Dermis blood vessel endothelial cell (primary cell): ENCODE results near the gene OR51B4. TPM values are rescaled to one million over a fixed set of nuclear protein-coding genes. Genes with fewer than 3 reads are reported as not detected.
"Not testable (repeated sequence)": the region's sequence is repeated elsewhere in the genome, so short reads cannot be mapped to it uniquely, and the experiment has no call there.

Experiments used
- DNase-seq: peaks from one replicate; pipeline ENCODE4 v3.0.0; 2010
- total RNA-seq: library from RNA; depleted of rRNA; stranded (reverse); fragments of >200 nt; gene quantifications from 2 replicates; pipeline ENCODE4 v1.2.3, GENCODE V29; 2014

OR51B4 gene
- total RNA-seq, 1 donor from 2014 or later = not detected

DNA sequence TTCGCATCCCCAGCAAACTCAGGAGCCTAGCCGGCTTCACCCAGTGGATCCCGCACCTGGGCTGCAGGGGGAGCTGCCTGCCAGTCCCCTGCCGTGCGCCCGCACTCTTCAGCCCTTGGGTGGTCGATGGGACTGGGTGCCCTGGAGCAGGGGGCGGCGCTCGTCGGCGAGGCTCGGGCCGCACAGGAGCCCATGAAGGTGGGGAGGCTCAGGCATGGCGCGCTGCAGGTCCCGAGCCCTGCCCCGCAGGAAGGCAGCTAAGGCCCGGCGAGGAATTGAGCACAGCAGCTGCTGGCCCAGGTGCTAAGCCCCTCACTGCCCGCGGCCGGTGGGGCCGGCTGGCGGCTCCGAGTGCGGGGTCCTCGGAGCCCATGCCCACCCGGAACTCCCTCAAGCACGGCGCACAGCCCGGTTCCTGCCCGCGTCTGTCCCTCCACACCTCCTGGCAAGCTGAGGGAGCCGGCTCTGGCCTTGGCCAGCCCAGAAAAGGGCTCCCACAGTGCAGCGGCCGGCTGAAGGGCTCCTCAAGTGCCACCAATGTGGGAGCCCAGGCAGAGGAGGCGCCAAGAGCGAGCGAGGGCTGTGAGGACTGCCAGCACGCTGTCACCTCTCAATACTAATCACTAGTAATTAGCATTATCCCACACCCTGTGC, 7.3 kb downstream of the OR51B4 start:
- DNase-seq = not testable (repeated sequence)

DNA sequence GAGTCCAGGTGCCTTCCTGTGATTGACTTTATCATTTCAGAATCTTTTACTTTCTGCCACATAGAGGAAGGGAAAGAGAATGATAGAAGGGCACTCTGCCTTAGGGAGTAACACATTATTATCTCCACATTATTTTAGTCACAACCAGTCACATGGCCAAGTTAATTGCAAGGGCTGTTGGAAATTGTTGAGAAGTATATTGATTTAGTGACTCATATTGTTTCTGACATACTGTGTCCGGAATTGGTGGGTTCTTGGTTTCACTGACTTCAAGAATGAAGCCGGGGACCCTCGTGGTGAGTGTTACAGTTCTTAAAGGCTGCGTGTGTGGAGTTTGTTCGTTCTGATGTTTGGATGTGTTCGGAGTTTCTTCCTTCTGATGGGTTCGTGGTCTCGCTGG, 8.7 kb downstream of the OR51B4 start:
- no peak for DNase-seq

DNA sequence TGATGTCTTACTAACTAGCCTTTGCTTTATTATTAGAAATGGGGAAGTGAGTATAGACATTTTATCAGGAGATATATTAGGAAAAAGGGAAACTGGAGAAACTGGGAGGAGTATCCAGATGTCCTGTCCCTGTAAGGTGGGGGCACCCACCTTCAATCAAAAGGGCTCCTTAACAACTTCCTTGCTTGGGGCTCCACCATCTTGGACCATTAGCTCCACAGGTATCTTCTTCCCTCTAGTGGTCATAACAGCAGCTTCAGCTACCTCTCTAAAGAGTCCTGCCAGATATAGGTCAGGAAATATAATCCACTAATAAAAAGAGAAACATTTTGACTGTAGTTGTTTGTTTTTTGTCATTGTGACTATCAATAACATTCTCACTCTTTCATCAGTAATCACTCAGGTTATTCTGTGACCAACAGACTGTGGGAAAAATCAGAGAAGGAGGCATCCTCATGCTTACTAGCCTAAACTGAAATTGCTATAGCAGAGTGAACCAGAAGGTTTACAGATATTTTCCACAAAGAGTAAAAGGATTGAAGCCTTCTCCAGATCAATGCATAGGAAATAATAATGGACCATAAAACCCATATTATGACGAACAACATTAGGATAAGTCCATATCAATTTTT, 10.4 kb downstream of the OR51B4 start:
- peak; percentile 26 for DNase-seq

DNA sequence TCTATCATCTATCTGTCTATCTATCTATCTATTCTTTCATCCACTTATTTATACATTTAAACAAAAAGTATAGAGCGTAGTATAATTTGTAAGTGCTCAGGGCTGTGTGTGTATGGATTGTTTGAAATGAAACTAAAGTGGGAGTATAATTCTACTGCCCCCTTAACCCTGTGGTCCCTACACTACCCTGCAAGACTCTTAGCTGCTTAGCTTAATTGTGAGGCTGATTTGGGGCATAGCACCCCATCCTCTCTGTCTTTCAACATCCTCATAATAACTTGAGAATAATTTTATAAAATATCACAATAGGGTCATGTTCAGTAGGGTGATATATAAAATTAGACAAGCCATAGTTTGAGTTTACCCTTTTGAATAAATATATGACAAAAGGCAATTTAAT, 11.6 kb downstream of the OR51B4 start:
- DNase-seq = no peak

DNA sequence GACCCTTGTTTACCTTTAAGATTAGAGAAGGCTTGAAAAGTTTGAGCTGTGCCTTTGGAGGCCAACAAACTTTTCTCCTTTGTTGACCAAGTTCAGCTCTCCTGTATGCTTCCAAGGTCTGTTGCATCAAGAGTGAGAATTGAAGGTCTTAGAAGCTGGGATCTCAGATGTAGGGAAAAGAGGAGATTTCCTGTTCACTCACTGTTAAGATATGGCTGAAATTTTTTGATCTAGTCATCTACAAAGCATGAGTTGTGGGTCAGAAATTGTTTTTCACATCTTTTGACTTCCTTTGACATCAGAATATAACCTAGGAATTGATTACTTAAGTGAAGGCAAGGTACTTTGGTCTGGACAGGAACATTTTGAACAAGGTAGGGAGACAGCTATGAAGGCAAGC, 12.1 kb downstream of the OR51B4 start:
- DNase-seq = no peak

DNA sequence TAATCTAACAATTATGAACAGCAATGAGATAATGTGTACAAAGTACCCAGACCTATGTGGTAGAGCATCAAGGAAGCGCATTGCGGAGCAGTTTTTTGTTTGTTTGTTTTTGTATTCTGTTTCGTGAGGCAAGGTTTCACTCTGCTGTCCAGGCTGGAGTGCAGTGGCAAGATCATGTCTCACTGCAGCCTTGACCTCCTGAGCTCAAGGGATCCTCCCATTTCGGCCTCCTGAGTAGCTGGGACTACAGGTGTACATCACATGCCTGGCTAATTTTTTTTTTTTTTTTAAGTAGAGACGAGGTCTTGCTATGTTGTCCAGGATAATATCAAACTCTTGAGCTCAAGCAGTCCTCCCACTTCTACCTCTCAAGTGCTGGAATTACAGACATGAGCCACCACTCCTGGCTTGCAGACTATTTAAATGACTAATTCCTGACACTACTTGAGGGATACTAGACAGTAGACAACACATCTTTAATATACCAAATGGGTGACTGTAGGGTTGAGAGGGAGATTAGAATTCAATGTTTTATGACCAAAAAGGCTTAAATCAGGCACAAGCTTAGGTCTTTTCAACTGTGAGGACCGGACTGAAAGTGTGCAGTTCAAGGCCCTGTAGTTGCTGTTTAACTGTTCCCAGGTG, 12.7 kb downstream of the OR51B4 start:
- DNase-seq = no peak

DNA sequence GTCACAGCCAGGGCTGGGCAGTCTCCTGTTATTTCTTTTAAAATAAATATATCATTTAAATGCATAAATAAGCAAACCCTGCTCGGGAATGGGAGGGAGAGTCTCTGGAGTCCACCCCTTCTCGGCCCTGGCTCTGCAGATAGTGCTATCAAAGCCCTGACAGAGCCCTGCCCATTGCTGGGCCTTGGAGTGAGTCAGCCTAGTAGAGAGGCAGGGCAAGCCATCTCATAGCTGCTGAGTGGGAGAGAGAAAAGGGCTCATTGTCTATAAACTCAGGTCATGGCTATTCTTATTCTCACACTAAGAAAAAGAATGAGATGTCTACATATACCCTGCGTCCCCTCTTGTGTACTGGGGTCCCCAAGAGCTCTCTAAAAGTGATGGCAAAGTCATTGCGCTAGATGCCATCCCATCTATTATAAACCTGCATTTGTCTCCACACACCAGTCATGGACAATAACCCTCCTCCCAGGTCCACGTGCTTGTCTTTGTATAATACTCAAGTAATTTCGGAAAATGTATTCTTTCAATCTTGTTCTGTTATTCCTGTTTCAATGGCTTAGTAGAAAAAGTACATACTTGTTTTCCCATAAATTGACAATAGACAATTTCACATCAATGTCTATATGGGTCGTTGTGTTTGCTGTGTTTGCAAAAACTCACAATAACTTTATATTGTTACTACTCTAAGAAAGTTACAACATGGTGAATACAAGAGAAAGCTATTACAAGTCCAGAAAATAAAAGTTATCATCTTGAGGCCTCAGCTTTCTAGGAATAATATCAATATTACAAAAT, 13.4 kb downstream of the OR51B4 start:
- no peak for DNase-seq

DNA sequence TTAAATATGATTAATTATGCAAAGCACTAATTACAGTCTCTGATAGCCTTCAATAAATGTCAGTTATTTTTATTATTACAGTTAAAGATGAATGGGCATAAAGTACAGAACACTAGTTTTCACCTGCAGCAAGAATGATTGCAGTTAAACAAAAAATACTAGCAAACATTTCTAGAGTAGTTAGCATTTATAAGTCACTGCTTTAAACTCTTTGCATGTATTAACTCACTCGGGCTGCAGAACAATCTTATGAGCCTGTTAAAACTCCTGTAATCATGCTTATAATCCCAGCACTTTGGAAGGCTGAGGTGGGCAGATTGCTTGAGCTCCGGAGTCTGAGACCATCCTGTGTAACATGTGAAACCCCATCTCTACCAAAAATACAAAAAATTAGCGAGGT, 14.8 kb downstream of the OR51B4 start:
- no peak for DNase-seq

DNA sequence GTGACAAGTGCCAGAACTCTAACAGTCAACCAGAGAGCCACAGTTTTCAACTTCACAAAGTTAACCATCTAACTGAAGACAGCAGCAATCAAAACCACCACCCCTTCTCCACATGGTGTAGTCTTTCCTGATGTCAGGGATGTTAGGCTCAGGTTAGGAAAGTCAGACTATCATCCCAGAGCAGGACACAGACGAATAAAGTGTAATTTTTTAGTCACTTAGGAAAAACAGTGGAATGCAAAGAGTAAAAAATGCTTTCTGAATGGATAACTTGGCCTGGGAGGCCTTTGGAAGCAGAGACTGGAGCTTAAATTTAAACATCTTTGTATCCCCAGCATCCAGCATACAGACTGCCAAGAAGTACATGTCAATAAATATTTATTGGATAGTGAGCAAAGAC, 15.4 kb downstream of the OR51B4 start:
- DNase-seq = no peak

DNA sequence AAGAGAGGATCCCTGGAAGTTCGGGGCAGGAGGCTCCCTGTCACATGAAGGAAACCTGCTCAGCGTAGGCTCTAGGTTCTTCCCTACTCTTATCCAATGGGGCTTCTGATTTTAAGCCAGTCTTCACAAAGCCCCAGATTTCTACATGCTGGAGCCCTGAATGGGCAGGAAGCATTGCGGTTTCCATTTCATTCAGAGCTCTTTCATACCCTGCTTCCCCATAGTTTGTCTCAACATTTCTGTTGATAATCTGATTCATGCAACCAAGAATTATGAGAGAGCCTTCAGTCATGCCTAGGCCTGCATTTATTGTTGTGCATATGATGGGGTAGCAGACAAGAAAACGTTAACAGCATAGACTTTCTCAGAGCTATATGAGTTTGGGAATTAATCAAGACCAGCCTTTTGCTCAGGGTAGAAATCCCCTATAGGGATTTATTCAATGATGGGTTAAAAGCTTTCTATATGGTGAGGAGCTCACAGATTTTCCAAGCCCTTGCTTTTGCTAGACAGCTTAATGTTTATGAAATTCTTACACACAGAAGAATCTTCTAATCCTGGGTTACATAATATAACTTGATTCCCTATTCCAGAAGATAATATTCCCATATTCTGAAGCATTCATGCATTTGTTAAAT, 15.9 kb downstream of the OR51B4 start:
- no peak for DNase-seq

DNA sequence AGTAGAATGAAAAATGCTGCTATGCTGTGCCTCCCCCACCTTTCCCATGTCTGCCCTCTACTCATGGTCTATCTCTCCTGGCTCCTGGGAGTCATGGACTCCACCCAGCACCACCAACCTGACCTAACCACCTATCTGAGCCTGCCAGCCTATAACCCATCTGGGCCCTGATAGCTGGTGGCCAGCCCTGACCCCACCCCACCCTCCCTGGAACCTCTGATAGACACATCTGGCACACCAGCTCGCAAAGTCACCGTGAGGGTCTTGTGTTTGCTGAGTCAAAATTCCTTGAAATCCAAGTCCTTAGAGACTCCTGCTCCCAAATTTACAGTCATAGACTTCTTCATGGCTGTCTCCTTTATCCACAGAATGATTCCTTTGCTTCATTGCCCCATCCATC, 17.1 kb downstream of the OR51B4 start:
- DNase-seq = no peak

DNA sequence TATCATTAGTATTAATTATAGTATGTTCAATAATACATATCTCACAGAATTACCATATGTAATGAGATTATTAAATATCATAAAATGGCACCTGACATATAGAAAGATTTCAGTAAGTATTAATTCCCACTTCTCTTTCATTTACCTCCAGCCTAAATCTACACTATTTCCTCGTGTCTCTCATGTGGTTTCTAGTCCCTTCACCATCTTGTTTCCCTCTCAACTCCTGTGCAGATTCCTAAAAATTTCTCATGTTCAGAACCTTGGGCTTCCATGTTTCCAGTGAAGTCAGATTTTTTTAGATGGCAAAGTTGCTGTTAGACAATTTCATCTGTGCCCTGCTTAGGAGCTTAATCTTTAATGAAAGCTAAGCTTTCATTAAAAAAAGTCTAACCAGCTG, 17.9 kb downstream of the OR51B4 start:
- DNase-seq = no peak

DNA sequence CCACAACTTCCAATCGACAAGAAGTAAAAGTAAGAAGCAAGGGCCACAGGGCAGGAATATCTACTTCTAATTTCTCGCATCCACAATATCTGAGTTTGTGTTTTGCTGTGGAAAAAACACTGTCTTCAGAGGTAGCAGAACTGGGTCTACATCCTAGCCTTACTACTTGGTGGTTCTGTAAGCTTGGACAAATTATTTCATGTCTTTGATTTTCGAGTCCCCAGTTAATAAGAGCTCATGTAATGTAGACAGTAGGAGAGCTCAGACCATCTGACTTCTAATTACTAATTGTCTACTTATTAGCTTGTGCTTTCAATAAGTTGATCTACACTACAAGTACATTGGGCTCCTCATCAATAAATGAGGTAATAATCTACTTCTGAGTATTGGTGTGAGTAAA, 18.7 kb downstream of the OR51B4 start:
- DNase-seq = no peak

DNA sequence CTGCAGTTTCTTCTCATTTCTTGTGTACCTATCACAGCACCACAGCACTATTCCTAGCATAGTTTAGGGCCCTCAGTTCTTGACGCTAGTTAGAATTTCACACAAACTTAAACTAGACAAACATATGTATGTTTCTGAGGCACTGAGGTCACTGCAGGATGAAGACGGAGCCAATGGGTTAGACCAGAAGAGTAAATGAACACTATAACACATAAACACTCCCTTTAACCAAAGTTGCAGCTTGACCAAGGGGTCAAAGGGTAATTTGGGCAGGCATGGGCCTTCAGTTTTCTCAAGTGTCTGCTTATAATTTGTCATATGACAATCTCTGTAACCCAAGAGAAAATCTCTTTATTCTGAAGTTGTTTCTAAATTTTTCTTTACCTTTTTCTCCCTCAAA, 19.1 kb downstream of the OR51B4 start:
- DNase-seq = no peak

DNA sequence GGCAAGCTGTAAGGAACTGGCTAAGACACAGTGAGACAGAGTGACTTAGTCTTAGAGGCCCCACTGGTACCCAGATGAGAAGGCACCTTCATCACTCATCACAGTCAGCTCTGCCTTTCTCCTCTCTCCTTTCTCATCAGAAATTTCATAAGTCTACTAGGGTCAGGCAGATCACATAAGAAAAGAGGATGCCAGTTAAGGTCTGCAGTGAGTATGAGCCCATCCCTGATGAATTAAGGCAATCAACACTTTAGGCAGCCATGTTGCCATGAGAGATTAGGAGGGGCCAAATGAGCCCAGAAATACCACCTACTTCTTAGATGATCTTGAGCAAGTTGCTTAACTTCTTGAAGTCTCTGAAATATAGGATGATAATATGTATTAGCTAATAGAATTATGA, 20.1 kb downstream of the OR51B4 start:
- DNase-seq = no peak

DNA sequence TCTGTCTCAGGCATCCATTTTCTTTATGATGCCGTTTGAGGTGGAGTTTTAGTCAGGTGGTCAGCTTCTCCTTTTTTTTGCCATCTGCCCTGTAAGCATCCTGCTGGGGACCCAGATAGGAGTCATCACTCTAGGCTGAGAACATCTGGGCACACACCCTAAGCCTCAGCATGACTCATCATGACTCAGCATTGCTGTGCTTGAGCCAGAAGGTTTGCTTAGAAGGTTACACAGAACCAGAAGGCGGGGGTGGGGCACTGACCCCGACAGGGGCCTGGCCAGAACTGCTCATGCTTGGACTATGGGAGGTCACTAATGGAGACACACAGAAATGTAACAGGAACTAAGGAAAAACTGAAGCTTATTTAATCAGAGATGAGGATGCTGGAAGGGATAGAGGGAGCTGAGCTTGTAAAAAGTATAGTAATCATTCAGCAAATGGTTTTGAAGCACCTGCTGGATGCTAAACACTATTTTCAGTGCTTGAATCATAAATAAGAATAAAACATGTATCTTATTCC, 21.1 kb downstream of the OR51B4 start:
- peak; percentile 74 for DNase-seq

DNA sequence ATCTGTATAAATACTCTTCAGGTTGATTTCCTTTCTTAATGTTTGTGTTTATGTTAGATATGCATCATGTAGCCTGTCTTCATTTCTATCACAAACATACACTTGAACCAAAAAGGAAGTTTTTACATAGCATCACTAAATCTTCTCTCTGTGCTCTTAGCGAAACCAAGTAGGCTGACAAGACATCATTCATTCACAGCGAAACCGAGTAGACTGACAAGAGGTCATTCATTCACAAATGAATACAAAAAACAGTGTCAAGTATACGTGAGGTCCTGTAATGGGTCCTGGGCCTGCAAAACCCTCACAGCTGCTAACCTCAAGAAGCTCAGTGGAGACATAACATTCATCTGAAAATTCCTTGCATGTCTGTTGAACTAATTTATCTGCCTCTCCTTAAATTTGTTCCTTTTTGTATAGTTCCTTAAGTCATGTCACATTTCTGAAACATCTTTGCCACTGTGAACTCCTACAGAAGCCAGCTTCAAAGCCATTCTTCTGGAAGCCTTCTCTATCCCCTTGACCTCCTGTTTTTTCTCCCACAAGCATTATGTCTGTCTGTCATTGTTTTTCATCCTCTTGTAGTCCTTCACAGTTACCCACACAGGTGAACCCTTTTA, 22.2 kb downstream of the OR51B4 start:
- DNase-seq = no peak

DNA sequence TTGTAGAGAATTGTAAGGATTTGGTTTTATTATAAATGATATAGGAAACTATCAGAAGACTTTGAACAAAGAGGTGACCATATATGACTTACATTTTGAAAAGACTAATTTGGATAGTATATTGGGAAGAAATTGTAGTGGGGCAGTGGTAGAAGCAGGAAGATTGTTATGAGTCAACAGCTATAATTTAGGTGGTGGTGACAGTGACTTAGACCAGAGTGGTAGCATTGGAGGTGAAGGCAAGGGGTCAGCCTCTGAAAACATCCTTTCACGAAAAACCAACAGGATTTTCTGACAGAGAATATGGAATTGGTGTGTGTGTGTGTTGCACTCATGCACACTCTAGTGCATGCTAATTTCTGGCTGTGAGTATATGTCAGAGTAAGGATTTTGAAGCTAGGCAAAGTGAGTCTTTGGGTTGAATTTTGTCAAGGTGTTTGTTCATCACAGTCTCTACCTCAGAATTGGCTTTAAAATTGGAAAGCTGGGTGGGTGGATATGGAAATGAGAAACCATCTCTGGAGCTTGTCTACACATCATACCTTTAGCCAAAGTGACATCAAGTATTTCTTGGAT, 23.9 kb downstream of the OR51B4 start:
- no peak for DNase-seq

DNA sequence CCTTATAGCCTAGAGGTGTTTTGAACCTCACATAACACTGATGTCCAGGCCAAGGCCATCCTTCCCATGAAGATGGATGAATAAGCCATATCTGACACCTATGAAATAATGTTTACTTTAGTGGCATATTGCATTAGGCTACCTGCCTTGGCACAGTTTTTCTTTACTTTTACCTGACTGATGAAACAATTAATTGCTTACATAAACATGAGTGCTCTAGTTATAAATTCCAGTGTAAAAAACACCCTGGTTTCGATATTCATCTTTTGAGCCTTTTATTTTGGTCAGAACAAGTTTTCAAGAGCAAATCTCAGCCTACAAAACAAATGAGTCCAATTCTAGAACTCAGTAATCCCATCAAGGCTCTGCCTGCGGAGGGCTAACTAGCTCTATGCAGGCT, 25.0 kb downstream of the OR51B4 start:
- DNase-seq = no peak

DNA sequence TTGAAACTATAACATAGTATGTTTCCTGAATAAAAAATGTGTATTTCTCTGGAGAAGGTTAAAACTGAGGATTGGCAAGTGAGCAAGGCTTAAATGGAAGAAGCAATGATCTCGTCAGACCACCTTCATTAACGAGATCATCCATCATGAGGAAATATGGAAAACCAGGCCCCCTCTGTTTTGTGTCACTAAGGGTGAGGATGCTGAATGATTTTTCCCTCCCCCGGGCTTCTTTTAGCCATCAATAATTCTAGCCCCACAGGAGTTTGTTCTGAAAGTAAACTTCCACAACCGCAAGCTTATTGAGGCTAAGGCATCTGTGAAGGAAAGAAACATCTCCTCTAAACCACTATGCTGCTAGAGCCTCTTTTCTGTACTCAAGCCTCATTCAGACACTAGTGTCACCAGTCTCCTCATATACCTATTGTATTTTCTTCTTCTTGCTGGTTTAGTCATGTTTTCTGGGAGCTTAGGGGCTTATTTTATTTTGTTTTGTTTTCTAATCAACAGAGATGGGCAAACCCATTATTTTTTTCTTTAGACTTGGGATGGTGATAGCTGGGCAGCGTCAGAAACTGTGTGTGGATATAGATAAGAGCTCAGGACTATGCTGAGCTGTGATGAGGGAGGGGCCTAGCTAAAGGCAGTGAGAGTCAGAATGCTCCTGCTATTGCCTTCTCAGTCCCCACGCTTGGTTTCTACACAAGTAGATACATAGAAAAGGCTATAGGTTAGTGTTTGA, 26.2 kb downstream of the OR51B4 start:
- DNase-seq = no peak

DNA sequence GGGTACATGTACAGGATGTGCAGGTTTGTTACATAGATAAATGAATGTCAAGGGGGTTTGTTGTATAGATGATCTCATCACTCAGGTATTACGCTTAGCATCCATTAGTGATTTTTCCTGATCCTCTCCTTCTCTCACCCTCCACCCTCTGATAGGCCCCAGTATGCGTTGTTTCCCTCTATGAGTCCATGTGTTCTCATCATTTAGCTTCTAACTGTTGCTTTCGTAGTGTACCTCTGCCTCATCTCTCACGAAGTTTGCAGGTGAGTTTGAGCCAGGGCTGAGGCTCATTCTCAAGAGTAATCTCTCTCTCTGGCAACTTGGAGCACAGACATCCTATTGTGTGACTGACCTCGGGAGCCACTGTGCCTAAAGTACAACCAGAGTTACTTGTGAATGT, 27.4 kb downstream of the OR51B4 start:
- DNase-seq = no peak
